ENCODE results near the gene CAMKMT. TPM values are rescaled to one million over a fixed set of nuclear protein-coding genes. Genes with fewer than 3 reads are reported as not detected.

Gene CAMKMT
- total RNA-seq, 3 donors from 2014 or later (not counting 1 experiment from before 2014, with no cell fraction given): 18.1 to 25.0 (median 20.6) TPM

DNA sequence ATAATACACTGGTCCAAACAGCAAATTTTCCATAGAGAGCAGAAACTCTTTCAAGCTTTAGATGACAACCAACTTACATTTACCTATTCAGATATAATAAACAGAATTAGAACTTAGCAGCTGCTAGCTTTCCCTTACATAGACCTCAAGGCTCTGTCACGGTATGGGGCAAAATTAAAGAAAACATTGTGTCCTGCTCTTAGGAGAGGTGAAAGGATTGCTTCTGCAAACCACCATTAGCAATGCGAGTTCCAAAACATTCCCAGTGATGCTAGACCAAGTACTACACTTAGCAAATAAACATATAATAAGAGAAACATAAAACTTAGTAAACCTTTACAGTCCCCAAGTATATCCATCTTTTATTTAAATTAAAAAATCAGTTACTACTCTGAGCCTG, 183.3 kb downstream of the CAMKMT start:
- H3K36me3 ChIP-seq (ENCODE audit: control insufficient read depth, insufficient read depth, low read length): no peaks in the 10 kb centered on the region
- H3K4me3 ChIP-seq (ENCODE audit: low read length): no peak overlapping the region
- WGBS (ENCODE audit: insufficient coverage): 94% methylated on average over 2 of the region's 2 CpGs
- H3K9me3 ChIP-seq (ENCODE audit: control insufficient read depth, insufficient read depth, low read length): no peaks in the 10 kb centered on the region
- no peaks in the 10 kb centered on the region for H3K36me3 Mint-ChIP-seq
- no peak for DNase-seq
- H3K27me3 Mint-ChIP-seq (ENCODE audit: low read depth in 2 of 2): no peaks in the 10 kb centered on the region
- no peak overlapping the region for H3K4me3 Mint-ChIP-seq
- peaks cover 23 to 28% of the 10 kb centered on the region in 2 donors for H3K4me1 Mint-ChIP-seq
- H3K27ac ChIP-seq (ENCODE audit: low read length): no peak overlapping the region
- no peak for TF ChIP-seq CTCF (IDR thresholded peaks at IDR 0.05)
- intact Hi-C loops (cut with micrococcal nuclease): no loop called here
- H3K9me3 Mint-ChIP-seq: no peaks in the 10 kb centered on the region
- no peaks in the 10 kb centered on the region for H3K4me1 ChIP-seq (ENCODE audit: control insufficient read depth, insufficient read depth, low read length)
- H3K27me3 ChIP-seq (ENCODE audit: control insufficient read depth, insufficient read depth, low read length): no peaks in the 10 kb centered on the region
- H3K27ac Mint-ChIP-seq: no peak overlapping the region
- no peak for ATAC-seq

- peaks cover 23 to 28% of the 10 kb centered on the region in 2 donors for H3K4me1 Mint-ChIP-seq
- no peaks in the 10 kb centered on the region for H3K27me3 Mint-ChIP-seq (ENCODE audit: low read depth in 2 of 2)
- H3K9me3 Mint-ChIP-seq: no peaks in the 10 kb centered on the region
- no peaks in the 10 kb centered on the region for H3K27me3 ChIP-seq (ENCODE audit: control insufficient read depth, insufficient read depth, low read length)
- no peak overlapping the region for H3K4me3 ChIP-seq (ENCODE audit: low read length)
- H3K36me3 ChIP-seq (ENCODE audit: control insufficient read depth, insufficient read depth, low read length): no peaks in the 10 kb centered on the region
- no peak overlapping the region for H3K27ac ChIP-seq (ENCODE audit: low read length)
- H3K4me1 ChIP-seq (ENCODE audit: control insufficient read depth, insufficient read depth, low read length): no peaks in the 10 kb centered on the region
- no peak for TF ChIP-seq CTCF (IDR thresholded peaks at IDR 0.05)
- no peaks in the 10 kb centered on the region for H3K9me3 ChIP-seq (ENCODE audit: control insufficient read depth, insufficient read depth, low read length)
- DNase-seq (no peak), ATAC-seq (no peak)
- no peaks in the 10 kb centered on the region for H3K36me3 Mint-ChIP-seq
- H3K27ac Mint-ChIP-seq: no peak overlapping the region
- 88% methylated on average over 1 of the region's 2 CpGs for WGBS (ENCODE audit: insufficient coverage)
- no peak overlapping the region for H3K4me3 Mint-ChIP-seq
- intact Hi-C loops (cut with micrococcal nuclease): no loop called here
Observed at GRCh38 chr2:44546459-44547127, 184.8 kb downstream of the CAMKMT start.

DNA sequence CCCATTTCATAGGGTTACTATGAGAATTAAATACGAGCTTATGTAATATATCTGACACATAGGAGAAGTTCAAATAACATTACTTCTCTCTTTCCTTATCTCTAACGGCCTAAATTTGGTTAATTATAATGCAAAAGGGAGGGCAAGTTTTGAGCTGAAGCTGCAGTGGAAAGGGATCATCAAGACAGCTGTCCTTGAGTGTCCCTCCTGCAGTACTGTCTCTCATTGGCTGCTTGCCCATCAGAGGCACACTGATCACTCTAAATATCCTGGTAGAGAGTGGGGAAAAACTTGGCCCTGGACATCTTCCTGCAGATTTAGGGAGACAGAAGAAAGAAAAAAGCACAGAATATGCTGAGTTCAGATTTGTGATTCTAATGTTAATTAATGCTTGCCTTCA, 186.0 kb downstream of the CAMKMT start:
- no peaks in the 10 kb centered on the region for H3K9me3 ChIP-seq (ENCODE audit: control insufficient read depth, insufficient read depth, low read length)
- no peaks in the 10 kb centered on the region for H3K36me3 ChIP-seq (ENCODE audit: control insufficient read depth, insufficient read depth, low read length)
- DNase-seq (no peak), ATAC-seq (no peak)
- H3K4me3 ChIP-seq (ENCODE audit: low read length): no peak overlapping the region
- peaks cover 23 to 28% of the 10 kb centered on the region in 2 donors for H3K4me1 Mint-ChIP-seq
- intact Hi-C loops (cut with micrococcal nuclease): no loop called here
- no peaks in the 10 kb centered on the region for H3K4me1 ChIP-seq (ENCODE audit: control insufficient read depth, insufficient read depth, low read length)
- no peak overlapping the region for H3K4me3 Mint-ChIP-seq
- no peaks in the 10 kb centered on the region for H3K27me3 Mint-ChIP-seq (ENCODE audit: low read depth in 2 of 2)
- no peaks in the 10 kb centered on the region for H3K27me3 ChIP-seq (ENCODE audit: control insufficient read depth, insufficient read depth, low read length)
- WGBS (ENCODE audit: insufficient coverage): no CpG with 5 or more reads among the region's 2 CpGs
- no peaks in the 10 kb centered on the region for H3K36me3 Mint-ChIP-seq
- H3K9me3 Mint-ChIP-seq: no peaks in the 10 kb centered on the region
- no peak overlapping the region for H3K27ac ChIP-seq (ENCODE audit: low read length)
- TF ChIP-seq CTCF (IDR thresholded peaks at IDR 0.05): no peak
- no peak overlapping the region for H3K27ac Mint-ChIP-seq
